Gastrocnemius medialis (tissue), 4 donors: ENCODE measurements around the gene NEK2.

ENCODE experiments used
- CTCF ChIP-seq, 5 experiments: fragments of 450-650 bp in 3 of 5; fragments of 200-600 bp in 2 of 5; sonication (generic) in 2 of 5; IDR thresholded peaks in 4 of 5; conservative IDR thresholded peaks in 1 of 5; 1 replicate in 4 of 5; 2 replicates in 1 of 5; pipeline ENCODE4 v1.5.1; 2016 to 2019; ENCODE audit warnings: antibody characterized with exemption in 5 of 5, mild to moderate bottlenecking in 3 of 5, moderate library complexity in 3 of 5
- POLR2A ChIP-seq, 2 donors: fragments of 450-650 bp; IDR thresholded peaks; one replicate each; pipeline ENCODE4 v1.6.1; 2017; ENCODE audit warnings: antibody characterized with exemption in 2 of 2, mild to moderate bottlenecking in 2 of 2, moderate library complexity in 2 of 2

GRCh38 chr1:211705467-211706091 lies 30.2 kb upstream of the NEK2 start:
- TF ChIP-seq CTCF (IDR thresholded peaks at IDR 0.05 in 4 of 5, conservative IDR thresholded peaks at IDR 0.05 in 1 of 5) (no peak), POLR2A (IDR thresholded peaks at IDR 0.05) (no peak)
